HEK293 (cell line): ENCODE data around the gene TRIM75.
"Not testable (repeated sequence)": the region's sequence is repeated elsewhere in the genome, so short reads cannot be mapped to it uniquely, and the experiment has no call there.

Experiments used
- CTCF ChIA-PET: fragments of 350-600 bp; formaldehyde crosslinking; extraction: SDS; loops from one replicate; lab custom pipeline; 2021; ENCODE audit warnings: antibody characterized with exemption; lab: Yijun Ruan, JAX
- POLR2A ChIA-PET: fragments of 300-600 bp; formaldehyde crosslinking; extraction: SDS; loops from one replicate; lab custom pipeline; 2020; ENCODE audit warnings: antibody characterized with exemption, inconsistent platforms; lab: Yijun Ruan, JAX
- H3K27ac ChIP-seq: fragments of 200-500 bp; sonication (Bioruptor generic); 2 replicates; pipeline ENCODE4 v1.5.1; 2014; ENCODE audit warnings: low read depth, low read length, control low read depth, inconsistent platforms; ENCODE audit errors: extremely low read depth
- H3K36me3 ChIP-seq, 2 experiments: fragments of 200-500 bp in 1 of 2; sonication (Bioruptor generic) in 1 of 2; 1 replicate in 1 of 2; 2 replicates in 1 of 2; pipeline ENCODE4 v1.5.1; 2014 to 2017; ENCODE audit warnings: inconsistent platforms in 2 of 2, low read length in 2 of 2; ENCODE audit not compliant: control insufficient read depth in 2 of 2, insufficient read depth in 1 of 2
- H3K4me1 ChIP-seq: fragments of 200-500 bp; sonication (Bioruptor generic); 2 replicates; pipeline ENCODE4 v1.5.1; 2014; ENCODE audit warnings: mild to moderate bottlenecking, low read length, inconsistent platforms; ENCODE audit not compliant: control insufficient read depth, insufficient read depth
- H3K4me3 ChIP-seq: 2 replicates; pipeline ENCODE4 v1.5.1; 2011; ENCODE audit warnings: low read depth, mild to moderate bottlenecking, control low read depth, low read length, moderate library complexity
- H3K9me3 ChIP-seq: fragments of 200-500 bp; sonication (Bioruptor generic); 2 replicates; pipeline ENCODE4 v1.5.1; 2014; ENCODE audit warnings: low read depth, low read length, inconsistent platforms; ENCODE audit not compliant: control insufficient read depth, insufficient read depth
- ATF2 ChIP-seq: fragments of 450-650 bp; formaldehyde crosslinking; IDR thresholded peaks from 2 replicates; pipeline ENCODE4 v1.5.1; 2016; ENCODE audit warnings: missing biosample characterization, missing genetic modification characterization, low read depth
- EGR2 ChIP-seq: fragments of 450-650 bp; formaldehyde crosslinking; IDR thresholded peaks from 2 replicates; pipeline ENCODE4 v1.5.1; 2016; ENCODE audit warnings: low read depth, missing biosample characterization, missing genetic modification characterization
- FEZF1 ChIP-seq: fragments of 450-650 bp; formaldehyde crosslinking; IDR thresholded peaks from 2 replicates; pipeline ENCODE4 v1.5.1; 2016; ENCODE audit warnings: missing biosample characterization, missing genetic modification characterization
- HOXA7 ChIP-seq: sonication (generic); formaldehyde crosslinking; IDR thresholded peaks from 2 replicates; pipeline ENCODE4 v1.8.1; 2022; ENCODE audit warnings: missing genetic modification reagents, borderline replicate concordance
- KLF17 ChIP-seq: fragments of 450-650 bp; formaldehyde crosslinking; IDR thresholded peaks from 2 replicates; pipeline ENCODE4 v1.5.1; 2016; ENCODE audit warnings: missing biosample characterization, missing genetic modification characterization
- PATZ1 ChIP-seq: fragments of 450-650 bp; formaldehyde crosslinking; IDR thresholded peaks from 2 replicates; pipeline ENCODE4 v1.5.1; 2016; ENCODE audit warnings: missing biosample characterization, missing genetic modification characterization
- SP7 ChIP-seq: fragments of 450-650 bp; formaldehyde crosslinking; IDR thresholded peaks from 2 replicates; pipeline ENCODE4 v1.5.1; 2016; ENCODE audit warnings: missing biosample characterization, missing genetic modification characterization
- WT1 ChIP-seq: fragments of 450-650 bp; formaldehyde crosslinking; IDR thresholded peaks from 2 replicates; pipeline ENCODE4 v1.5.1; 2016; ENCODE audit warnings: missing biosample characterization, missing genetic modification characterization
- ZBTB17 ChIP-seq: fragments of 450-650 bp; formaldehyde crosslinking; IDR thresholded peaks from 2 replicates; pipeline ENCODE4 v1.5.1; 2016; ENCODE audit warnings: missing biosample characterization, missing genetic modification characterization
- ZFP3 ChIP-seq: fragments of 450-650 bp; formaldehyde crosslinking; IDR thresholded peaks from 2 replicates; pipeline ENCODE4 v1.5.1; 2016; ENCODE audit warnings: low read depth, missing biosample characterization, missing genetic modification characterization
- ZFP37 ChIP-seq: fragments of 450-650 bp; formaldehyde crosslinking; IDR thresholded peaks from 2 replicates; pipeline ENCODE4 v1.5.1; 2016; ENCODE audit warnings: missing biosample characterization, missing genetic modification characterization
- ZFP69B ChIP-seq: fragments of 450-650 bp; formaldehyde crosslinking; IDR thresholded peaks from 2 replicates; pipeline ENCODE4 v1.5.1; 2016; ENCODE audit warnings: missing biosample characterization, missing genetic modification characterization
- ZNF114 ChIP-seq: fragments of 450-650 bp; formaldehyde crosslinking; IDR thresholded peaks from 2 replicates; pipeline ENCODE4 v1.5.0; 2017; ENCODE audit warnings: missing biosample characterization, missing genetic modification characterization
- ZNF366 ChIP-seq: fragments of 450-650 bp; formaldehyde crosslinking; conservative IDR thresholded peaks from 2 replicates; pipeline ENCODE4 v1.5.1; 2016; ENCODE audit warnings: missing biosample characterization, missing genetic modification characterization
- ZNF394 ChIP-seq: fragments of 450-650 bp; formaldehyde crosslinking; IDR thresholded peaks from 2 replicates; pipeline ENCODE4 v1.5.1; 2016; ENCODE audit warnings: missing biosample characterization, missing genetic modification characterization, mild to moderate bottlenecking, moderate library complexity, borderline replicate concordance
- ZNF449 ChIP-seq: fragments of 450-650 bp; formaldehyde crosslinking; IDR thresholded peaks from 2 replicates; pipeline ENCODE4 v1.5.1; 2017; ENCODE audit warnings: missing biosample characterization, mild to moderate bottlenecking, missing genetic modification characterization, moderate library complexity
- ZNF501 ChIP-seq: fragments of 450-650 bp; formaldehyde crosslinking; IDR thresholded peaks from 2 replicates; pipeline ENCODE4 v1.5.1; 2016; ENCODE audit warnings: missing biosample characterization, missing genetic modification characterization
- ZNF510 ChIP-seq: fragments of 450-650 bp; formaldehyde crosslinking; IDR thresholded peaks from 2 replicates; pipeline ENCODE4 v1.5.1; 2018; ENCODE audit warnings: mild to moderate bottlenecking, missing genetic modification characterization, missing biosample characterization; ENCODE audit not compliant: insufficient replicate concordance
- ZNF544 ChIP-seq: fragments of 450-650 bp; formaldehyde crosslinking; IDR thresholded peaks from 2 replicates; pipeline ENCODE4 v1.5.0; 2017; ENCODE audit warnings: missing biosample characterization, missing genetic modification characterization
- ZNF549 ChIP-seq: fragments of 450-650 bp; IDR thresholded peaks from 2 replicates; pipeline ENCODE4 v1.5.1; 2018; ENCODE audit warnings: missing biosample characterization, missing genetic modification characterization, mild to moderate bottlenecking, inconsistent platforms, moderate library complexity
- ZNF585B ChIP-seq: fragments of 450-650 bp; formaldehyde crosslinking; IDR thresholded peaks from 2 replicates; pipeline ENCODE4 v1.5.1; 2016; ENCODE audit warnings: missing biosample characterization, missing genetic modification characterization
- TF ChIP-seq, protein P1 (sequence below): fragments of 450-650 bp; IDR thresholded peaks from 2 replicates; pipeline ENCODE4 v1.5.1; 2018; ENCODE audit warnings: missing biosample characterization, mild to moderate bottlenecking, missing genetic modification characterization
- TF ChIP-seq, protein P2 (sequence below): fragments of 450-650 bp; formaldehyde crosslinking; IDR thresholded peaks from 2 replicates; pipeline ENCODE4 v1.5.1; 2017; ENCODE audit warnings: missing biosample characterization, missing genetic modification characterization

TRIM75 gene

GRCh38 chr4:165079476-165079875 is 25.8 kb downstream of the TRIM75 start:
- H3K4me1 ChIP-seq: peaks cover 8% of the 10 kb centered on the region; the same call in 1 of the 2 replicates
- TF ChIP-seq, protein P1, sequence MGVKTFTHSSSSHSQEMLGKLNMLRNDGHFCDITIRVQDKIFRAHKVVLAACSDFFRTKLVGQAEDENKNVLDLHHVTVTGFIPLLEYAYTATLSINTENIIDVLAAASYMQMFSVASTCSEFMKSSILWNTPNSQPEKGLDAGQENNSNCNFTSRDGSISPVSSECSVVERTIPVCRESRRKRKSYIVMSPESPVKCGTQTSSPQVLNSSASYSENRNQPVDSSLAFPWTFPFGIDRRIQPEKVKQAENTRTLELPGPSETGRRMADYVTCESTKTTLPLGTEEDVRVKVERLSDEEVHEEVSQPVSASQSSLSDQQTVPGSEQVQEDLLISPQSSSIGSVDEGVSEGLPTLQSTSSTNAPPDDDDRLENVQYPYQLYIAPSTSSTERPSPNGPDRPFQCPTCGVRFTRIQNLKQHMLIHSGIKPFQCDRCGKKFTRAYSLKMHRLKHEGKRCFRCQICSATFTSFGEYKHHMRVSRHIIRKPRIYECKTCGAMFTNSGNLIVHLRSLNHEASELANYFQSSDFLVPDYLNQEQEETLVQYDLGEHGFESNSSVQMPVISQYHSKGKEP (tag by site-specific recombination): peak; percentile 38; the same call in 1 of the 2 replicates
- TF ChIP-seq ZNF501 (no peak), ZBTB17 (tag by site-specific recombination) (peak; percentile 57; the same call in 1 of the 2 replicates), ZFP3 (tag by site-specific recombination) (no peak), ZNF394 (tag by site-specific recombination) (no peak)
- no peak overlapping the region for H3K4me3 ChIP-seq
- H3K27ac ChIP-seq: no peak overlapping the region
- POLR2A ChIA-PET: no interaction called here
- no peaks in the 10 kb centered on the region for H3K9me3 ChIP-seq
- CTCF ChIA-PET: no interaction called here
- H3K36me3 ChIP-seq: peaks cover 0 to 9% of the 10 kb centered on the region in 2 experiments; a peak in 2 of 3 replicates

DNA sequence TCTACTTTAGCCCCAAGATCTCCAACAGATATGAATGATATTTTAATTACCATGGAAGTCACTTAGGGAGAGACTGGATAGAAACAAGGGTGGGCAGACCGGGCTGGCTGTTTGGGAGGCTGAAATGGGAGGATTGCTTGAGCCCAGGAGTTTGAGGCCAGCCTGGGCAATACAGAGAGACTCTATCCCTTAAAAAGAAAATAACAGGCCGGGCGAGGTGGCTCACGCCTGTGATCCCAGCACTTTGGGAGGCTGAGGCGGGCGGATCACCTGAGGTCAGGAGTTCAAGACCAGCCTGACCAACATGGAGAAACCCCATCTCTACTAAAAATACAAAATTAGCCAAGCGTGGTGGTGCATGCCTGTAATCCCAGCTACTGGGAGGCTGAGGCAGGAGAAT is 31.1 kb downstream of the TRIM75 start:
- peaks cover 0 to 32% of the 10 kb centered on the region in 2 experiments; a peak in 2 of 3 replicates for H3K36me3 ChIP-seq
- CTCF ChIA-PET, H3K4me1 ChIP-seq, H3K9me3 ChIP-seq, H3K4me3 ChIP-seq, POLR2A ChIA-PET, H3K27ac ChIP-seq: not testable (repeated sequence)

- POLR2A ChIA-PET: no interaction called here
- Histone ChIP-seq H3K36me3 (peaks cover 0 to 32% of the 10 kb centered on the region in 2 experiments; a peak in 2 of 3 replicates), H3K9me3 (no peaks in the 10 kb centered on the region), H3K27ac (no peak overlapping the region), H3K4me1 (no peaks in the 10 kb centered on the region), H3K4me3 (no peak overlapping the region)
- TF ChIP-seq ZFP69B (tag by site-specific recombination) (no peak), KLF17 (tag by site-specific recombination) (no peak), ATF2 (no peak), SP7 (tag by site-specific recombination) (no peak), ZNF114 (tag by site-specific recombination) (no peak), ZNF544 (no peak), HOXA7 (CRISPR knock-in tag) (no peak), ZNF449 (tag by site-specific recombination) (no peak), FEZF1 (tag by site-specific recombination) (no peak), WT1 (tag by site-specific recombination) (no peak), ZFP37 (tag by site-specific recombination) (no peak), ZNF510 (tag by site-specific recombination) (no peak), PATZ1 (tag by site-specific recombination) (no peak), ZNF585B (tag by site-specific recombination) (no peak), ZNF549 (tag by site-specific recombination) (no peak), ZNF366 (tag by site-specific recombination) (no peak), EGR2 (tag by site-specific recombination) (no peak)
- TF ChIP-seq, protein P2, sequence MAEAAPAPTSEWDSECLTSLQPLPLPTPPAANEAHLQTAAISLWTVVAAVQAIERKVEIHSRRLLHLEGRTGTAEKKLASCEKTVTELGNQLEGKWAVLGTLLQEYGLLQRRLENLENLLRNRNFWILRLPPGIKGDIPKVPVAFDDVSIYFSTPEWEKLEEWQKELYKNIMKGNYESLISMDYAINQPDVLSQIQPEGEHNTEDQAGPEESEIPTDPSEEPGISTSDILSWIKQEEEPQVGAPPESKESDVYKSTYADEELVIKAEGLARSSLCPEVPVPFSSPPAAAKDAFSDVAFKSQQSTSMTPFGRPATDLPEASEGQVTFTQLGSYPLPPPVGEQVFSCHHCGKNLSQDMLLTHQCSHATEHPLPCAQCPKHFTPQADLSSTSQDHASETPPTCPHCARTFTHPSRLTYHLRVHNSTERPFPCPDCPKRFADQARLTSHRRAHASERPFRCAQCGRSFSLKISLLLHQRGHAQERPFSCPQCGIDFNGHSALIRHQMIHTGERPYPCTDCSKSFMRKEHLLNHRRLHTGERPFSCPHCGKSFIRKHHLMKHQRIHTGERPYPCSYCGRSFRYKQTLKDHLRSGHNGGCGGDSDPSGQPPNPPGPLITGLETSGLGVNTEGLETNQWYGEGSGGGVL: no peak
- CTCF ChIA-PET: no interaction called here
Measured at GRCh38 chr4:165085946-165086345, 32.3 kb downstream of the TRIM75 start.
